Esophagus squamous epithelium (tissue), 5 donors: Measurements from ENCODE around the gene CDK5R2. TPM values are rescaled to one million over a fixed set of nuclear protein-coding genes. Genes with fewer than 3 reads are reported as not detected.

Source experiments
- DNase-seq: peaks from one replicate; lab custom pipeline; 2025; lab: John Stamatoyannopoulos, UW
- H3K27ac ChIP-seq, 4 donors: fragments of 200-600 bp; sonication (generic); one replicate each; pipeline ENCODE4 v1.5.1; 2016 to 2019; ENCODE audit warnings: mild to moderate bottlenecking in 1 of 4
- H3K27me3 ChIP-seq, 4 donors: fragments of 200-600 bp; sonication (generic); 1 replicate in 3 of 4; 2 replicates in 1 of 4; pipeline versions ENCODE4 v1.5.1 to v1.6.0; 2017 to 2021; ENCODE audit warnings: antibody characterized with exemption in 1 of 4
- H3K36me3 ChIP-seq, 3 donors: fragments of 200-600 bp; sonication (generic); one replicate each; pipeline ENCODE4 v1.5.1; 2016 to 2019
- H3K4me1 ChIP-seq, 3 donors: fragments of 200-600 bp; sonication (generic); one replicate each; pipeline ENCODE4 v1.5.1; 2017 to 2019
- H3K4me3 ChIP-seq, 4 donors: fragments of 200-600 bp; sonication (generic); 1 replicate in 3 of 4; 2 replicates in 1 of 4; pipeline ENCODE4 v1.5.1; 2016 to 2019; ENCODE audit warnings: mild to moderate bottlenecking in 2 of 4, moderate library complexity in 1 of 4
- H3K9me3 ChIP-seq, 3 donors: fragments of 200-600 bp; sonication (generic); one replicate each; pipeline ENCODE4 v1.5.1; 2016 to 2019
- POLR2A ChIP-seq, 4 donors: fragments of 450-650 bp; IDR thresholded peaks; one replicate each; pipeline ENCODE4 v1.6.1; 2017; ENCODE audit warnings: antibody characterized with exemption in 4 of 4, mild to moderate bottlenecking in 4 of 4, moderate library complexity in 3 of 4
- WGBS, 2 donors: methylation state at CpG; one replicate each; pipeline ENCODE4 v1.1.5; 2018; 5-methylcytosine and 5-hydroxymethylcytosine counted together
- intact Hi-C: fragments of 100-400 bp; cut with DNase I; formaldehyde crosslinking; loops from one replicate; pipeline ENCODE4 v1.15.0; 2022
- total RNA-seq, 4 donors: library from RNA; depleted of rRNA; stranded (reverse); fragments of >200 nt; gene quantifications; one replicate each; pipeline ENCODE4 v1.1.0, GENCODE V29; 2016
- TF ChIP-seq, protein P1 (sequence below), 6 experiments: fragments of 450-650 bp in 4 of 6; fragments of 200-600 bp in 2 of 6; sonication (generic) in 2 of 6; IDR thresholded peaks; one replicate each; pipeline ENCODE4 v1.5.1; 2016 to 2019; ENCODE audit warnings: antibody characterized with exemption in 6 of 6, mild to moderate bottlenecking in 4 of 6, moderate library complexity in 4 of 6
- donor health status: DM: yes; HTN: yes; CAD: no.

CDK5R2 gene
- total RNA-seq, result not detected

DNA sequence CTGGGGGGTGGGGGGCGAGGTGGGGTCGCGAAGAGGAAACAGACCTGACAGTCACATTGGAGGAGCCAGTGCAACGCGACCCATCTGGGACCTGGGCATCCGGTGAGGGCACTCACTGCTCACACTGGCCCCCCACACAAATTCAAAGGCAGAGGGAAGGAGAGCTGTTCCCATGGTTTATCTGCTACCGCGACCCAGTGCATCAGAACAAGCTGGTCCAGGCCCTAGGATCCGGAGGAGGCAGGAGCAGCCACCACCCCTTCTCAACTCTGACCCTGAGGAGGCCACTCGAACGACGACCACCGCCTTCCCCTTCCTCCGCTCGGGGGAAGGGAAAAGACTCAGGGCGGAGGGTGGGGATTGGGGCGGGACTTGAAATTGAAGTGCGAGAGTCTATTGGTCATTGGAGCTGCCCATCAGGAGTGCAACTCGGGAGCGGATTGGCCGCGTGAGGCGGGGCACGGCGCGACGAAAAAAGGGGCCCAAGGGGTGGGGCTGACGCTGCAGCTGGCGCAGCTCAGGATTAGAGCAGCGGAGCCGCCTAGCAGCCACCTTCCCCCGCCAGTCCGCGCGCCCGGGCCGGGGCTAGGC lies at the start of gene CDK5R2:
Gene CDK5R2 (plus strand): TSS at position 526 of the 591 bp plus-strand sequence. CDS start 155 bp downstream, outside the sequence.
- Histone ChIP-seq H3K4me1 (peaks cover 3 to 36% (median 18%) of the 10 kb centered on the region in 3 donors), H3K36me3 (no peaks in the 10 kb centered on the region), H3K4me3 (peak within 1 kb of the TSS; percentile 7 to 66 (median 36)), H3K27me3 (peaks cover 33 to 100% (median 39%) of the 10 kb centered on the region in 4 donors), H3K9me3 (no peaks in the 10 kb centered on the region), H3K27ac (no peak within 1 kb of the TSS)
- 0 to 2% methylated on average over 15 to 20 of the region's 37 CpGs for WGBS, 2 donors
- intact Hi-C loops, result no loop called here
- DNase-seq, result no peak
- TF ChIP-seq, protein P1, sequence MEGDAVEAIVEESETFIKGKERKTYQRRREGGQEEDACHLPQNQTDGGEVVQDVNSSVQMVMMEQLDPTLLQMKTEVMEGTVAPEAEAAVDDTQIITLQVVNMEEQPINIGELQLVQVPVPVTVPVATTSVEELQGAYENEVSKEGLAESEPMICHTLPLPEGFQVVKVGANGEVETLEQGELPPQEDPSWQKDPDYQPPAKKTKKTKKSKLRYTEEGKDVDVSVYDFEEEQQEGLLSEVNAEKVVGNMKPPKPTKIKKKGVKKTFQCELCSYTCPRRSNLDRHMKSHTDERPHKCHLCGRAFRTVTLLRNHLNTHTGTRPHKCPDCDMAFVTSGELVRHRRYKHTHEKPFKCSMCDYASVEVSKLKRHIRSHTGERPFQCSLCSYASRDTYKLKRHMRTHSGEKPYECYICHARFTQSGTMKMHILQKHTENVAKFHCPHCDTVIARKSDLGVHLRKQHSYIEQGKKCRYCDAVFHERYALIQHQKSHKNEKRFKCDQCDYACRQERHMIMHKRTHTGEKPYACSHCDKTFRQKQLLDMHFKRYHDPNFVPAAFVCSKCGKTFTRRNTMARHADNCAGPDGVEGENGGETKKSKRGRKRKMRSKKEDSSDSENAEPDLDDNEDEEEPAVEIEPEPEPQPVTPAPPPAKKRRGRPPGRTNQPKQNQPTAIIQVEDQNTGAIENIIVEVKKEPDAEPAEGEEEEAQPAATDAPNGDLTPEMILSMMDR (IDR thresholded peaks at IDR 0.05), result no peak
- TF ChIP-seq POLR2A (IDR thresholded peaks at IDR 0.05), result no peak

DNA sequence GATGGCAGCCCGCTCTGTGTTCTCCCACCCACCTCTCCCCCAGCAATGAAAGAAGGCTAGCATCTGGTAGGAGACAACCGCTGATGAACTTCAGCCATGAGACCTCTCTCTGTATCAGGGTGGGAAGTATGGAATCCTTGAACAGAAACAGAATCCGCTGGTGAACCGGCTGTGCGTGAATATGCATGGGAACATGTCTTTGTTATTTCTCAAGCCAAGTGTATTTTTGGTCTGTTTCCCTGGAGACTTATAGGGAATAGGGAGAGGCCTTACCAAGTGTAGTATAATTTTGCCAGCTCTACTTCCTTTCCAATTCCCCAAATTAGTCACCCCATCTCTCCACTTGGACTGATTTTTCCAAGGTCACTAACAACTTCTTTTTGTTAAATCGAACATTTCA lies 48.7 kb upstream of the CDK5R2 start:
- no peak for DNase-seq
- Histone ChIP-seq H3K27me3 (peaks cover 0 to 8% (median 0%) of the 10 kb centered on the region in 4 donors), H3K4me1 (peaks cover 4 to 16% (median 5%) of the 10 kb centered on the region in 3 donors), H3K9me3 (no peaks in the 10 kb centered on the region), H3K36me3 (no peaks in the 10 kb centered on the region), H3K27ac (no peak overlapping the region), H3K4me3 (no peak overlapping the region)
- no peak for TF ChIP-seq POLR2A (IDR thresholded peaks at IDR 0.05)
- TF ChIP-seq, protein P1 (IDR thresholded peaks at IDR 0.05), result no peak
- intact Hi-C loops, result no loop called here
- 91 to 93% methylated on average over 6 of the region's 6 CpGs for WGBS, 2 donors

DNA sequence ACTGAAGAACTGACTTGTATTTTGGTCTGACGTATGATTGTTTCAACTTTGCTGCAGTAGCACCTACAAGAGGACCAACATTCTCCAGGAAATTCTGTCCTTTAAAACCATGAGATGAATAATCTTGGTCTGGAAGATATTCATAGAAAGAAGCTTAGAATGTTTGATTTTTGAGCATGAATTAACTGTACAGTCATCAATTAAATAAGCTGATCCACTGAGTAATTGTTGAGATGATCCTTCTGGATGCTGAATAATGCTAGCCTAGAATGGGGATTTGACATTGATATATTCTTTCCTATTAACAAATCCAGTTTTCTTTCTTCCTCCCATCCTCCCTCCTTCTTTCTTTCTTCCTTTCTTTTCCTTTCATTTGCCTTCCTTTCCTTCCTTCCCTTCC lies 39.0 kb upstream of the CDK5R2 start:
- Histone ChIP-seq H3K4me3 (no peak overlapping the region), H3K9me3 (no peaks in the 10 kb centered on the region), H3K27ac (no peak overlapping the region), H3K27me3 (peaks cover 0 to 37% (median 0%) of the 10 kb centered on the region in 4 donors), H3K36me3 (no peaks in the 10 kb centered on the region), H3K4me1 (no peaks in the 10 kb centered on the region)
- no peak for DNase-seq
- 83 to 90% methylated on average over 1 of the region's 1 CpG for WGBS, 2 donors
- intact Hi-C loops, result no loop called here
- no peak for TF ChIP-seq POLR2A (IDR thresholded peaks at IDR 0.05)

DNA sequence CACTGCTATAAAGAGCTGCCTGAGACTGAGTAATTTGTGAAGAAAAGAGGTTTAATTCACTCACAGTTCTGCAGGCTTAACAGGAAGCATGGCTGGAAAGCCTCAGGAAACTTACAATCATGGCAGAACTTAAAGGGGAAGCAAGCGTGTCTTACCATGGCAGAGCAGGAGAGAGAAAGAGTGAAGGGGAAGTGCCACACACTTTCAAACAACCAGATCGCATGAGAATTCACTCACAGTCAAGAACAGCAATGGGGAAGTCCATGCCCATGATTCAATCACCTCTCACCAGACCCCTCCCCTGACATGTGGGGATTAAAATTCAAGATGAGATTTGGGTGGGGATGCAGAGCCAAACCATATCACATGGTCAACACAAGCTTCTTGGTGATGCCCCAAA lies 34.7 kb upstream of the CDK5R2 start:
- intact Hi-C loops, result no loop called here
- peaks cover 0 to 61% (median 0%) of the 10 kb centered on the region in 4 donors for H3K27me3 ChIP-seq
- H3K27ac ChIP-seq, result no peak overlapping the region
- H3K9me3 ChIP-seq, result no peaks in the 10 kb centered on the region
- TF ChIP-seq, protein P1 (IDR thresholded peaks at IDR 0.05), result no peak
- no peak for TF ChIP-seq POLR2A (IDR thresholded peaks at IDR 0.05)
- no peak for DNase-seq
- H3K4me1 ChIP-seq, result no peaks in the 10 kb centered on the region
- H3K36me3 ChIP-seq, result no peaks in the 10 kb centered on the region
- 70 to 87% methylated on average over 2 of the region's 2 CpGs for WGBS, 2 donors
- no peak overlapping the region for H3K4me3 ChIP-seq

DNA sequence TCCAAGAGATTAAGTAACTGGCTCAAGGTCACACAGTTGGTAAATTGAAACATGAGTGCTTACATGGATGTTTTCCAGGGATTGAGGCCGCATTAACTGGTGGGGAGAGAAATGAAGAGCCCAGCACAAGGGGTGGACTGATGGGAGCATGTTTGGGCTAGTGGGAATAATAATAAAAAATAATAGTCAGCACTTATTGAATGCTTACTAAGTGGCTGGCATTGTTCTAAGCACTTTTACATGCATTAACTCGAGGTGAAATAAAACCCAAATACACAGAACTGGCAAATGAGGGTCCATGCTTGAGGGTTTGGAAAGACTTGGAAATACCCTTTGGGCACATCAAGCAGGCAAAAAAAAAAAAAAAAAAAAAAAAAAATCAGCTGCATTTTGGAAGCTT lies 34.0 kb upstream of the CDK5R2 start:
- TF ChIP-seq, protein P1 (IDR thresholded peaks at IDR 0.05), result no peak
- no peak for TF ChIP-seq POLR2A (IDR thresholded peaks at IDR 0.05)
- H3K36me3 ChIP-seq, result no peaks in the 10 kb centered on the region
- H3K27me3 ChIP-seq, result peaks cover 0 to 60% (median 0%) of the 10 kb centered on the region in 4 donors
- H3K4me3 ChIP-seq, result no peak overlapping the region
- no peak for DNase-seq
- 44 to 63% methylated on average over 2 of the region's 2 CpGs for WGBS, 2 donors
- no peaks in the 10 kb centered on the region for H3K4me1 ChIP-seq
- H3K27ac ChIP-seq, result no peak overlapping the region
- intact Hi-C loops, result no loop called here
- no peaks in the 10 kb centered on the region for H3K9me3 ChIP-seq
